H1 (cell line): ENCODE measurements around the gene RBP5. TPM values are rescaled to one million over a fixed set of nuclear protein-coding genes. Genes with fewer than 3 reads are reported as not detected.

Source experiments
- CEBPB ChIP-seq: IDR thresholded peaks from 2 replicates; pipeline ENCODE4 v1.6.1; 2012; ENCODE audit warnings: low read depth, low read length
- RFX5 ChIP-seq: IDR thresholded peaks from 2 replicates; pipeline ENCODE4 v1.6.1; 2011; ENCODE audit warnings: low read depth, low read length, improper control_type of control experiment, borderline replicate concordance
- SP1 ChIP-seq: IDR thresholded peaks from 2 replicates; pipeline ENCODE4 v1.6.1; 2011; ENCODE audit warnings: low read depth, low read length
- ZNF274 ChIP-seq: IDR thresholded peaks from 2 replicates; pipeline ENCODE4 v1.7.0; 2012; ENCODE audit warnings: low read length, borderline replicate concordance; ENCODE audit errors: extremely low read depth
- polyA plus RNA-seq, 7 experiments: library from polyadenylated mRNA; depleted of rRNA in 3 of 7; stranded (reverse) in 5 of 7; unstranded in 2 of 7; fragments of >200 nt in 5 of 7; fragments of 200-250 nt in 2 of 7; gene quantifications; 1 replicate in 5 of 7; 2 replicates in 1 of 7; 4 replicates in 1 of 7; pipeline versions ENCODE4 v1.2.1 to v1.2.3, GENCODE V29; 2011 to 2013; ENCODE audit warnings: missing spikeins in 2 of 7, mixed read lengths in 2 of 7
- total RNA-seq: library from RNA; stranded (reverse); fragmentation: NEBNext Ultra II Directional; extraction: Animal tissue kit (Norgen Biotek cat#: 25700); gene quantifications from 2 replicates; pipeline ENCODE4 v1.2.1, GENCODE V29; 2021

Gene RBP5
- total and polyA plus RNA-seq, 2 of the 8 experiments (the other 6 are each of a cell fraction or from before 2014, with no cell fraction given): 1.2 to 1.9 TPM

GRCh38 chr12:7093486-7093885 is 35.2 kb downstream of the RBP5 start (continued):
- TF ChIP-seq CEBPB (no peak), SP1 (no peak), RFX5 (no peak), ZNF274 (no peak)
